Caco-2 (cell line): Measurements from ENCODE around the gene ROBO1. TPM values are rescaled to one million over a fixed set of nuclear protein-coding genes. Genes with fewer than 3 reads are reported as not detected.

Experiments used
- BruUV-seq: library from RNA; stranded (reverse); fragments of 400-500 nt; replicated peaks from 2 replicates; lab custom pipeline; 2021; lab: Mats Ljungman, UMichigan
- CTCF ChIA-PET: fragments of 300-600 bp; sonication (Branson Sonifier 250); formaldehyde crosslinking; loops from one replicate; lab custom pipeline; 2022; ENCODE audit warnings: antibody characterized with exemption; lab: Charles Lee
- POLR2A ChIA-PET: fragments of 300-600 bp; sonication (Branson Sonifier 250); formaldehyde crosslinking; loops from one replicate; lab custom pipeline; 2022; ENCODE audit warnings: antibody characterized with exemption; lab: Charles Lee
- DNase-seq, 2 experiments: peaks; one replicate each; pipeline versions ENCODE4 v3.0.0 to v3.0.0-alpha.2; 2020 to 2022
- H3K27me3 ChIP-seq: replicated peaks from 2 replicates; pipeline ENCODE4 v1.6.0; 2011; ENCODE audit warnings: low read length; ENCODE audit not compliant: control insufficient read depth, insufficient read depth
- H3K36me3 ChIP-seq: 2 replicates; pipeline ENCODE4 v1.5.1; 2011; ENCODE audit warnings: low read length; ENCODE audit not compliant: control insufficient read depth, insufficient read depth
- H3K4me1 ChIP-seq: fragments of 250-450 bp; sonication (Bioruptor Pico); 2 replicates; pipeline ENCODE4 v1.5.1; 2020; ENCODE audit warnings: mild to moderate bottlenecking
- H3K4me3 ChIP-seq: 2 replicates; pipeline ENCODE4 v1.5.1; 2011; ENCODE audit warnings: low read depth, mild to moderate bottlenecking, control low read depth, low read length
- H3K9me3 ChIP-seq: fragments of 250-450 bp; sonication (Bioruptor Pico); 2 replicates; pipeline ENCODE4 v1.5.1; 2020; ENCODE audit warnings: mild to moderate bottlenecking, moderate library complexity
- H3K27ac Mint-ChIP-seq: one replicate; pipeline ENCODE4 v1.8.0; 2022; ENCODE audit warnings: mixed read lengths; ENCODE audit not compliant: unreplicated experiment
- H3K27me3 Mint-ChIP-seq: one replicate; pipeline ENCODE4 v1.8.0; 2022; ENCODE audit warnings: mixed read lengths; ENCODE audit not compliant: insufficient read depth, unreplicated experiment
- H3K36me3 Mint-ChIP-seq: one replicate; pipeline ENCODE4 v1.8.0; 2022; ENCODE audit warnings: mild to moderate bottlenecking, mixed read lengths; ENCODE audit not compliant: insufficient read depth, unreplicated experiment
- H3K4me1 Mint-ChIP-seq: one replicate; pipeline ENCODE4 v1.8.0; 2022; ENCODE audit warnings: low read depth, mixed read lengths; ENCODE audit not compliant: unreplicated experiment
- H3K4me3 Mint-ChIP-seq: one replicate; pipeline ENCODE4 v1.8.0; 2022; ENCODE audit warnings: mild to moderate bottlenecking, moderate library complexity, mixed read lengths; ENCODE audit not compliant: unreplicated experiment
- H3K9me3 Mint-ChIP-seq: one replicate; pipeline ENCODE4 v1.8.0; 2022; ENCODE audit warnings: mixed read lengths; ENCODE audit not compliant: unreplicated experiment
- intact Hi-C: fragments of 100-400 bp; cut with micrococcal nuclease; formaldehyde crosslinking; loops from one replicate; pipeline ENCODE4 v1.10.0; 2022; ENCODE audit not compliant: unreplicated experiment
- total RNA-seq: library from RNA; stranded (reverse); gene quantifications from 2 replicates; pipeline ENCODE4 v1.2.3, GENCODE V29; 2022
- TF ChIP-seq, protein P1 (sequence below), 2 experiments: fragments of 200-600 bp in 1 of 2; IDR thresholded peaks; 1 replicate in 1 of 2; 2 replicates in 1 of 2; pipeline versions ENCODE4 v1.5.1 to v1.8.0; 2011 to 2022; ENCODE audit warnings: antibody characterized with exemption in 1 of 2, control low read depth in 1 of 2, inconsistent platforms in 1 of 2, low read depth in 1 of 2, low read length in 1 of 2, mild to moderate bottlenecking in 1 of 2, moderate library complexity in 1 of 2; ENCODE audit not compliant: insufficient read depth in 1 of 2, severe bottlenecking in 1 of 2, unreplicated experiment in 1 of 2

Gene ROBO1
- total RNA-seq, 1 experiment from 2014 or later = 1.8 TPM

DNA sequence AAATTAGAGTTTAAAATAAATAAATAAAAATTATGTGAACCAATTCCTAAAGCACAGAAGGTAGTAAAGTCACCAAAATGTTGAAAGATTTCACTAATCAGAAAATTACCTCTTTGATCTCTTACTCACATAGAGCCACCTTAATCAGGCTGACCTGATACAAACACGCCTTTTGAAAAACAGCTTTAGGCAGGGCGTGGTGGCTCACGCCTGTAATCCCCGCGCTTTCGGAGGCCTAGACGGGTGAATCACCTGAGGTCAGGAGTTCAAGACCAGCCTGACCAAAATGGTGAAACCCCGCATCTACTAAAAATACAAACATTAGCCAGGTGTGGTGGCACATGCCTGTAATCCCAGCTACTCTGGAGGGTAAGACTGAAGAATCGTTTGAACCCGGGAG is 1197.3 kb downstream of the ROBO1 start:
- Mint-ChIP-seq H3K9me3 (no peaks in the 10 kb centered on the region), H3K4me1 (no peaks in the 10 kb centered on the region), H3K4me3 (no peak overlapping the region), H3K27me3 (peaks cover 2% of the 10 kb centered on the region), H3K27ac (no peak overlapping the region), H3K36me3 (no peaks in the 10 kb centered on the region)
- ChIA-PET CTCF (no interaction called here), POLR2A (no interaction called here)
- Histone ChIP-seq H3K36me3 (no peaks in the 10 kb centered on the region), H3K4me3 (no peak overlapping the region), H3K9me3 (no peaks in the 10 kb centered on the region), H3K4me1 (no peaks in the 10 kb centered on the region), H3K27me3 (no peaks in the 10 kb centered on the region)
- no peak for DNase-seq
- BruUV-seq = no TSS peak
- TF ChIP-seq, protein P1, sequence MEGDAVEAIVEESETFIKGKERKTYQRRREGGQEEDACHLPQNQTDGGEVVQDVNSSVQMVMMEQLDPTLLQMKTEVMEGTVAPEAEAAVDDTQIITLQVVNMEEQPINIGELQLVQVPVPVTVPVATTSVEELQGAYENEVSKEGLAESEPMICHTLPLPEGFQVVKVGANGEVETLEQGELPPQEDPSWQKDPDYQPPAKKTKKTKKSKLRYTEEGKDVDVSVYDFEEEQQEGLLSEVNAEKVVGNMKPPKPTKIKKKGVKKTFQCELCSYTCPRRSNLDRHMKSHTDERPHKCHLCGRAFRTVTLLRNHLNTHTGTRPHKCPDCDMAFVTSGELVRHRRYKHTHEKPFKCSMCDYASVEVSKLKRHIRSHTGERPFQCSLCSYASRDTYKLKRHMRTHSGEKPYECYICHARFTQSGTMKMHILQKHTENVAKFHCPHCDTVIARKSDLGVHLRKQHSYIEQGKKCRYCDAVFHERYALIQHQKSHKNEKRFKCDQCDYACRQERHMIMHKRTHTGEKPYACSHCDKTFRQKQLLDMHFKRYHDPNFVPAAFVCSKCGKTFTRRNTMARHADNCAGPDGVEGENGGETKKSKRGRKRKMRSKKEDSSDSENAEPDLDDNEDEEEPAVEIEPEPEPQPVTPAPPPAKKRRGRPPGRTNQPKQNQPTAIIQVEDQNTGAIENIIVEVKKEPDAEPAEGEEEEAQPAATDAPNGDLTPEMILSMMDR (IDR thresholded peaks at IDR 0.05; ENCODE audit: insufficient read depth in 1 of 2, low read depth in 1 of 2, low read length in 1 of 2, severe bottlenecking in 1 of 2, unreplicated experiment in 1 of 2) = no peak
- intact Hi-C loops = no loop called here

DNA sequence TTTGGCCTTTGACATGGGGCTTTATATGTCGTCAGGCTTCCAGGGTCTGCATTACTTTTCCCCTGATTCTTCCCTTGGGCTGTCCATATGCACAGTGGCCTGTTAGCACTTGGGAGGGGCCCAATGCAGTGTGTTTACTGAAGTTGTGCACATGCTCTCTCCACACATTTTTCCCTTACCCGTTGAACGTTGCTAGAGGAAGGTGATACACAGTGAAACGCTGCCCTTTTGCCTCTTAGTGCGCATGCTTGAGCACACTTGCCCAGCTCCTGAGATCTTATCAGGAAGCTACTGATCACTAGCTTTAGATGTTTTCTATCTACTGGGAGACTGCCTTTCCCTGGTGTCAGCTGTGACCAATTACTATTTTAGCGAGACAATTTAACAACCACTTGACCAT is 1198.0 kb downstream of the ROBO1 start:
- ChIA-PET POLR2A (no interaction called here), CTCF (no interaction called here)
- Histone ChIP-seq H3K27me3 (no peaks in the 10 kb centered on the region), H3K4me3 (no peak overlapping the region), H3K36me3 (no peaks in the 10 kb centered on the region), H3K9me3 (no peaks in the 10 kb centered on the region), H3K4me1 (no peaks in the 10 kb centered on the region)
- H3K27me3 Mint-ChIP-seq = peaks cover 2% of the 10 kb centered on the region
- H3K36me3 Mint-ChIP-seq = no peaks in the 10 kb centered on the region
- intact Hi-C loops = no loop called here
- H3K27ac Mint-ChIP-seq = no peak overlapping the region
- BruUV-seq = no TSS peak
- TF ChIP-seq, protein P1 (IDR thresholded peaks at IDR 0.05; ENCODE audit: insufficient read depth in 1 of 2, low read depth in 1 of 2, low read length in 1 of 2, severe bottlenecking in 1 of 2, unreplicated experiment in 1 of 2) = no peak
- no peaks in the 10 kb centered on the region for H3K9me3 Mint-ChIP-seq
- no peak overlapping the region for H3K4me3 Mint-ChIP-seq
- no peaks in the 10 kb centered on the region for H3K4me1 Mint-ChIP-seq
- DNase-seq = no peak

DNA sequence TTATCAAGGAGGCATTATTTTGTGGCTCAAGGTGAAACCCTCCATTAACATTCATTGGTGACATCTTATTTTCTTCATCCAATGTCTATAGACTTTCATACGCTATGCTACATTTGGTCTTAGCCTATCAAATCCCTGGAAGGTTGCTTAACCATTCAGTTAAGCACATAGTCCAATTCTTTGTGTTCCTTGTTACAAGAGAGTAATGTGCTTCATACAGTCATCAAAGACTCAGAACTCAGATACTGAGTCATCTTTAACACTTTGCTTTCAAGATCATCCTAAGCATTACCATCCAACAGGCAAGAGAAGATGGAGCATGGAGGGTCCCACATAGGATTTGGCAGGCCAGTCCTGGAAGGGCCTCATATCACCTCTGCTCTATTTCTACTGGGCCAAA is 1202.1 kb downstream of the ROBO1 start:
- POLR2A ChIA-PET = no interaction called here
- no peaks in the 10 kb centered on the region for H3K27me3 ChIP-seq
- no peaks in the 10 kb centered on the region for H3K9me3 ChIP-seq
- no peaks in the 10 kb centered on the region for H3K4me1 ChIP-seq
- Mint-ChIP-seq H3K9me3 (no peaks in the 10 kb centered on the region), H3K36me3 (no peaks in the 10 kb centered on the region), H3K4me3 (no peak overlapping the region), H3K27ac (no peak overlapping the region), H3K27me3 (no peaks in the 10 kb centered on the region), H3K4me1 (no peaks in the 10 kb centered on the region)
- DNase-seq = no peak
- intact Hi-C loops = no loop called here
- CTCF ChIA-PET = no interaction called here
- no peak overlapping the region for H3K4me3 ChIP-seq
- no TSS peak for BruUV-seq
- TF ChIP-seq, protein P1 (IDR thresholded peaks at IDR 0.05; ENCODE audit: insufficient read depth in 1 of 2, low read depth in 1 of 2, low read length in 1 of 2, severe bottlenecking in 1 of 2, unreplicated experiment in 1 of 2) = no peak
- H3K36me3 ChIP-seq = no peaks in the 10 kb centered on the region
